HG03439 (cell line): ENCODE data around the gene LATS2.

Source experiments
- ATAC-seq: cut with Tn5 transposase; IDR thresholded peaks from one replicate; pipeline ENCODE4 v1.9.1; 2021; ENCODE audit warnings: mild to moderate bottlenecking, moderate library complexity; ENCODE audit not compliant: unreplicated experiment

LATS2 gene

DNA sequence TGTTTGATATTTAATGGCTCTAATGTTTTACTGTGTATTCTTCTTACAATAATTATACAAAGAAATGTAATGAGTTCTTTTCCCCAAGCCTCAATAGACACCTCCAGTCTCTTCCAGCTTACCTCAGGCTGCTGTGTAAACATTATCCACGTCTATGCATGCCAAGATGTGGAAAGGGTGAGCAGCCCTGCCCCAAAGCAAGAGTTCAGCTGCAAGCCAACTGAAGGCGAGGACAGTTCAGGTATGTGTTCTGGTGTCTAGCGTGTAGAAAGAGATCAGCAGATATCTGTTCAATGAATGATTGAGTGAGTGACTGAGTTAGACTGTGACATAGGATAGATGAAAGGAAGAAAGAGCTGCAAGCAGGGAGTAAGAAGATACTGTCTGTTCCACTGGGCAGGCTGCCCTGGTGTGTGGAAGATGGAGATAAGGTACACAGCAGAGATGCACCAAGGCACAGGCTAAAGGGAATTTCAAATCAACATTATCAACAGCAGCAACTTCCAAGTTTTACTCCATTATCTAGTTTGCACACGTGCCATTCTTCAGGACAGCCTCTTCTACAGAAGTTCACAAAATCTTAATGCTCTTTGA, 66.0 kb downstream of the LATS2 start:
- no peak for ATAC-seq

DNA sequence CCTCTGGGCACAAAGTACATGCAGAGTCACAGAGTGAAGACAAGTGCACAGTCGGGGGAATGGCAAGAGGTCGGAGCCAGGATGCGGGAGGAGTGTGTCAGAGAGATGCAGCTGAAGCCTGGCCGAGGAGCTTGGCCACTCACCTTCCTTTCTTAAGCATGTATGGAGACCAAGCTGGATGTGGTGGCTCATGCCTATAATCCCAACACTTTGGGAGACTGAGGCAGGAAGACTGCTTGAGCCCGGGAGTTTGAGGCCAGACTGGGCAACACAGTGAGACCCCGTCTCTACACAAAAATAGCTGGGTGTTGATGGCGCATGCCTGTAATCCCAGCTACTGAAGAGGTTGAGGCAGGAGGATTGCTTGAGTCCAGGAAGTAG, 67.0 kb downstream of the LATS2 start:
- no peak for ATAC-seq

DNA sequence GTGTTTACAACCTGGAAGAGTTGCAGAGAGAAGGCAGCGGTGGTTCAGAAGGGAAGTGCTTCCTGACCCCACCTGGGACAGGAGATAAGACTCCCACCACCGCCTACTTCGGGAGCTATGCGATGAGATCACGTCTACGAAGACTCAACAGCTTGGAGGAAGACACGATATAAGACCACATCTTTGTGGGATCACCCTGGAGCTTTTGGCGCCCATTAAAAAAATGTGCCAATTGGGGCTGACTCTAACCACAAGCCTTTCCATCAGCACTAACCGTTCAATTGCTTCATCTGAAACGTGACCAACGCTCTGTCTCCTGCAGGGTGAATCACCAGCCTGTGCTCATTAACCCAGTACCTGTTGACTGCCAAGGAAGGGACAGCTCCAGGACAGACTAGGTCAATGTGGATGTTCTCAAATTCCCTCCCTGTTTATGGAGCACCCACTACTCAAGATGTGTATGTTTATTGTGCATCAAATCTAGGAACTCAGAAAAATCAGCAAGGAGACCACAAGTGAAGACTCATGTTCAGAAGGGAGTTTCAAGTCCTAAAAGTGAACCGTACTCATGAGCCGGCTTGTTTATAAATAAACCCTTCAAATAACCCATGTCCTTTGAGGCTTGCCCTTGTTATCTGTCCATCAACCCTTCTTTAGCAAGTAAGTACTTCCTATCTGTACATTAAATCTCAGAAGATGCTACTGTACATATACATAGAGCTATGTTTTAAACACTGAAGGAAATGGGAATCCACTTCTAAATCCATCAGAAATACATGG, 67.5 kb downstream of the LATS2 start:
- ATAC-seq, result no peak

DNA sequence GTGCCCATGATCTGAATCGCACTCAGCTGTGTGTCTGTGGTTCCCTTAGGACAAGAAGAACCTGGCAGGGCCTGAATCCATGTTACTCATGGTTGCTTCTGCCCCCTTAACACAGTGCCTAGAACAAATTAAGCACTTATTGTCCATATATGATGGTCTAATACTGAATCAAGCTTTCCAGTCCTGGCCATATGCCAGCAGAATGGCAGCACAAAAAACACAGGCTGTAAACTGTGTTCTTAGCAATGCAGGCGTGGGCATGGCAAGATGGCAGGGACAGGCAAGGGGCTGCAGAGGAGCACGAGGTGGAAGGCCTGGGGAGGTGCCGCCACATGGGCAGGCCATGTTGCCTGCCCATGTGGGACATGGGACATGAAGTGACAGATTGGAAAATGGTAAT, 68.2 kb downstream of the LATS2 start:
- ATAC-seq, result no peak

DNA sequence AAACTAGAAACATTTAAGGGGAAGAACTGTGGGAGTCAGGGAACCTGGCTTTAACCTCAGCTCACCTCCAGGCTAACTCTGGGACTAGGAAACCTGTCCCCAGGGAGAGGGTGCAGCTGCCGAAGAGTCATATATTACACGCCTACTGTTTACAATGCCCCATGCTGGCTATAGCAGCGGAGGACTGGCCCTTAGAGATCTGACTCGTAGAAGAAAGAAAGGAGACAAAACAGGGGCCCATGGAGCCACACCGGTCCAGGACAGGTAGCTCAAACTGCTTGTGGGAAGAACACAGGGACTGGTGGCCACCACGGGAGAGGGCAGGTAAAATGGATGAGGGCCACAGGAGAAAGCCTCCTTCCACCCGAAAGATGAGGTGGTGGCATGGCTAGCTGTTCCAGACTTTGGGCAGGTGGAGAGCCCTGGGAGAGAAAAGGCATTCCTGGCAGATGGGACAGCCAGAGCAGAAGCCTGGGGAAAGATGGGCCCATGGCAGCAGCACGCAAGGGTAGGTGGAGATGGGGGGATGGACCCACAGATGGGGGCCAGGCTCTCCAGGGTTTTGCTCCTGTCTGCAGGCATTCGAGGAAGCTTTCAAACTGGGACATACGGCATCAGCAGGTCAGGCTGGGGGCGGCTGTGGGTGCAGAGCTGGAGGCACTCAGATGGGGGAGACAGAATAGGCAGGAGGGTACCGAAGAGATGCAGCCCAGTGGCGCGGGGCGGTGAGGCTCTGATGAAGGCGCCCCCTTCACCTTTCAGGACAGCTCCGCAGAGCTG, 69.5 kb downstream of the LATS2 start:
- no peak for ATAC-seq

DNA sequence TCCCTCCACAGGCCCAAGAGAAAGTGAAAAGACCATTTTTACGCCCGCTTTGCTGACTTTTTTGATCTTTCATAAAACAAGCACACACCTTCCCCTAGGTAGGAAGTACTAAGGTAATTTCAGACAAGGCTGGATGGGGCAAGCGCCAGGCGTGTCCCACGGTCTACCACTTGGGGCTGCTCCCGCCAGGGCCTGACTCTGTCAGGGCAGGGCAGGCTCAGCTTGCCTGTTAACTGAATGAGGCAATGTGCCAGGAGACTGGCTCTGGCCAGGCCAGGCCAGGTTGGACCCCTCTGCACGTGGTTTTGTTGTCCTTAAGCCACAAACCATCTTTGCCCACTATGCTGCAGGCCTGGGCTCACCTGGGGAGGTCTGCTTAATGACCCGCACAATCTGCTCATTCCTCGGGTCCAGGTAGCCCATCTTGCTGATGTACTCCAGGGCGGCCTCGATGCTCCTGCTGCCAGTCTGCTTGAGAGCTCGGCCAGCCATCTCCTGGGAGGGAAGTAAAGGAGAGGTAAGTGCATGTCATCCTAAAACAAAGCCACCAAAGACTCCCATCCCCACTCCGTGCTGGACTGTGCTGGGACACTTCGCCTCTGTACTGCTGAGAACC, 70.4 kb downstream of the LATS2 start:
- ATAC-seq, result no peak

DNA sequence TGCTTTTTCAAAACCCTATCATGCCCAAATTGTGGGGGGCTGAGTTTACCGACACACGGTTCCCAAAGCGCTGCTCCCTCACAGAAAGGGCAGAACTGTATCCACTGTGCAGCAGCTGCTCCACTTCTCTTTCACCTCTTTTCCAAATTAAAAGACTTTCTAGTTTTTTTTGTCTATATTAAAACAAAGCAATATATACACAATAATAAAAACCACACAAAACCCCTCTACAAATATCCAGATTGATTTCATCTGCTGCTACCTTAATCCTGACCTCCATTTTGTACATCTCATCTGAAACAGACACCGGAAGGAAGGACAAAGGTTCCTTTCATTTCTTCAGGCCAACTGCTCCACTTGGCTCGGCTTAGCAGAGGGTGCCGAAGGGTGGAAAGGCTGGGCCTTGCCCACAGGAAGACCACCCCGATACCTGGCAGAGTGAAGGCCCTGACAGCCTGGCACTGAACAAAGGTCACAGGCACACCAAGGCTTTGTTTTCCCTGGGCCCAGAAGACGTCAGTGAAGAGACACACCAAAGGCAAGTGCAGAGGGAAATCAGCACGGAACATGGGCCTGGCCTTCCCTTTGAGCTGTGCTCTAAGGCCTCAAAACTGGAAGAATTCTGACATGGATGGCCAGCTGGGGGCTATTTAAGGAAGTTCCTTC, 71.6 kb downstream of the LATS2 start:
- no peak for ATAC-seq

DNA sequence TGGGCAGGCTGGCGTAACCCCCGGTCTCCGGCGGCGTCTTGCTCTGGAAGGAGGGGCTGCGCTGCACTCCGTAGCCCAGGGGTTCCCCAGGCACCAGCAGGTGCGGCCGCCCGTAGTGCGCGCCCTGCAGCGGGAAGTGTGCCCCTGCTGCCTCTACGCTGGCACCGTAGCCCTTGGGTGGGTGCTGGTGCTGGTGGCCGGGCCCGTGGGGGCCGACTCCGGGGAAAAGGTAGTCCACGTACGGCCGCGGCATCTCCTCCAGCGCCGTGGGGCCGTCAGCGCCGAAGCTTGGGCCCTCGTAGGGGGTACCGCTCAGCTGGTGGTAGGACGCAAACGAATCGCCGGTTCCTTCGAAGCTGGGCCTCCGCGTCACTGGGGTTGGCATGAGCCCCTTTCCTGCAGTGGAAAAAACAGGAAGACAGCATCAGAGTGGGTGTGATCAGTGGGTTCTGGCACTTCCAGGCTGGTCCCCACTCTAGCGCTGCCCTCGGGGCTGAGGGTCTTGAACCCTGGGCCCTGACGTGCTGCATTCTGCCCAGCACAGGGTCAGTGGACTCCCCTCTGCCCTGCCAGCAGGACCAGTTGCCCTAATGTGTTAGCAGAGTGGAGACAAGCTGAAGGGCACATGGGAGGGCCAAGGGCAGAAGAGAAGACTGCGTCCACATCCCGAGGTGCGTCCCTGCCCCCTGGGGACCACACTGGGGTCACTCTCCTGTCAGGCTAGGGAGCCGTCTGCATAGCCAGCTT, 72.3 kb downstream of the LATS2 start:
- ATAC-seq, result no peak

DNA sequence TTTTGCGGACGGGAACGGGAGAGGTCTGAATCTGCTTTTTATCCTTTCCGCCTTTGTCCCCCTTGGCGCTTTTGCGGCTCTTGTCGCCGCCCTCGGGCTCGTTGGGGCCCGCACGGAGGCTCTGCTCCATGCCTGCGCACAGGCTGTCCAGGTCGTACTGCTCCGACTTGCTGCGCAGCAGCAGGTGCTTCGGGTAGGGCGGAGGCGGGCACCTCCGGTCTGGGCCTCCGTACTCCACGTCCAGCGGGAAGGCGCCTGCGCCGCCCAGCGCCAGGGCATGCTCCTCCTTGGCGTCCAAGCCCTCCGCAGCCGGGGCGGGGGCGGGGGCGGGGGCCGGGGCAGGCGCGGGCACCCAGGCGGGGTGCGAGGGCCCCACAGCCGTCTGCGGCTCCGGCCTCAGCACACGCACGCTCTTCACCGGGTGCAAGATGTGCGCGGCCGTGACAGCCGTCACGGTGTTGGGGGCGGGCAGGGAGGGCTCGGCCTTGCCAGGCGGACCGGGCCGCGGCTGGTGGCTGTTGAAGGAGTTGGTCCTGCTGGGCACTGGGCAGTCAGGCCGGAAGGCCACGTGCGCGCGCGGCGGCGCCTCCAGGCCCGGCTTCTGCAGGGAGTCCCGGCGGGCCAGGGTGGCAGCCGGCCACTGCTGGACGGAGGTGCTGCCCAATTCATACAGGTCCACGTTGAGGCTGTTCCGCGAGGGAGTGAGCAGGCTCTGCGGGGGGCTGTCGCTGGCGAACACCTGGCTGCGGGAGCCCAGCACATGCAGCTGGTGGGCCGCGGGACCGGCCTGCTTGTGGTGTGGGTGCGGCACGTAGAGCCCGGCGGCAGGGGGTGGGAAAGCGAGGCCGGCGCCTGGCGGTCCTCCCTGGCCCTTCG, 73.1 kb downstream of the LATS2 start:
- ATAC-seq, result no peak

DNA sequence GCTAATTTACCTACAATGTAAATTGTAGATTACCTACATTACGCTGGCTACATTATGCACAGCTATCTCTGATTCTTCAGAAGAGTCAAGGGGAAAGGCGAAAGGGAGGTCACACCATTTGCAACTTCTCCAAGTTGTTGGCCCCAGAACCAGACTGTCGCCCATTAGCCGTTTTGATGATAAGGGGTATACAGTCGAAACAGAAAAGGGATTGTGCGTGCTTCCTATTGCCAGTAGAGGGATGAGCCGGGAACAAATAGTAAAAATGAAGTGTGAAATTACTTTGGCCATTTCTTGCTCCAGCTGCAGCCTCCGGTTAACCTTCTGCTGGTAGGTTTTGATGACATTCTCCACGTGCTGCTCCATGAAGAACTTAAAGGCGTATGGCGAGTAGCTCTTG, 73.8 kb downstream of the LATS2 start:
- ATAC-seq, result no peak

DNA sequence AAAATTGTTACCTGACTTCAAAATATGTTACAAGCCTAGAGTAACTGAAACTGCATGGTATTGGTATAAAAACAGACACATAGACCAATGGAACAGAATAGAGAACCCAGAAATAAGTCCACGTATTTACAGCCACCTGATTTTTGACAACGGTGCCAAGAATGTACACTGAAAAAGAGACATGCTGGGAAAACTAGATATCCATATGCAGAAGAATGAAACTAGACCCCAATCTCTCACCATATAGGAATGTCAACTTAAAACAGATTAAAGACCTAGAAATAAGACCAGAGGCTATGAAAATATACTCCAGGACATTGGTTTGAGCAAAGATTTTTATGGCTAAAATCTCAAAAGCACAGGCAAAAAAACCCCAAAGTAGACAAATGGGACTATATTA, 76.5 kb downstream of the LATS2 start:
- no peak for ATAC-seq

DNA sequence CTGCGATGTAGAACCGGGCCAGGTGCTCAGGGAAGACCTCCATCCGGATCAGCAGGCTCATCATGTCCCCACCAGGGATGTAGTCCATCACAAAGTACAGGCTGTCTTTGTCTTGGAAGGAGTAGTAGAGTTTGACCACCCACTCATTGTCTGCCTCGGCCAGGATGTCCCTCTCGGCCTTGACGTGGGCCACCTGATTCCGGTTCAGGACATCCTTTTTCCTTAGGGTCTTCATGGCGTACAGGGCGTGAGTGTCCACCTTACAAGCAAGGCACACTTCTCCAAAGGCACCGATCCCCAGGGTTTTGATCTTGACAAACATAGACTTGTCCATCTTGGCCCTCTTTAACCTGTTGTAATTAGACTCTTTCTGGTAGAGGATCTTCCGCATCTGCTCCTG, 78.0 kb downstream of the LATS2 start:
- ATAC-seq, result no peak

DNA sequence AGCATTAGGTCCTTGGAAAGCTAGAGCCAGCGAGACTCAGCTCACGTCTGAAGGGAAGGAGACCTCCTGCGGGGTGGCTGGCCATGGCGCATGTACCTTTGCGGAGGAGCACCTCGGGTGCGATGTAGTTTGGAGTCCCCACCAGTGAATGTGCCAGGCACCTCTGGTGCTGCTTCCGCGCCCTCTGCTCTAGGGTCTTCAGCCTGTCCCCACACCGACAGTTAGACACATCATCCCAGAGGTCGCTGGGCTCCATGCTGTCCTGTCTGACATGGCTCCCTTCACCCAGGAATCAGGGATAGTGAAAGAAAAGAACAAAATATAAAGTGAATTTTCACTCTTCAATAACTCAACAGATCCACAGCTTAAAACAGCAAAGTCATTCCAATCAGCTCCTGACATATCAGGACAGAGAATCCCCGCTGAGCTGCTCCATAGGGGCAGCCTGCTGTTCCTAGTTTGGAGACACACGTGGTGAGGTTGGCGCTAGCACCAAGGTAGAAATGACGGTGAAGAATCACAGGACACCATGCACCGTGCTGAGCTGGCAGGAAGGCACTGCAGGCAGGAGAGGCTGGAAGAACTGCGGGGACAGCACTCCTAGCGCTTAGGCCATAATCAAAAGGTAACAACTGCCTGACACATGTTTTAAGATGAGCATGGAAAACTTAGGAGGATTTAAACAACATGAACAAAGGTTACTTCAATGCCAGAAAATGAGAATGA, 79.9 kb downstream of the LATS2 start:
- no peak for ATAC-seq

DNA sequence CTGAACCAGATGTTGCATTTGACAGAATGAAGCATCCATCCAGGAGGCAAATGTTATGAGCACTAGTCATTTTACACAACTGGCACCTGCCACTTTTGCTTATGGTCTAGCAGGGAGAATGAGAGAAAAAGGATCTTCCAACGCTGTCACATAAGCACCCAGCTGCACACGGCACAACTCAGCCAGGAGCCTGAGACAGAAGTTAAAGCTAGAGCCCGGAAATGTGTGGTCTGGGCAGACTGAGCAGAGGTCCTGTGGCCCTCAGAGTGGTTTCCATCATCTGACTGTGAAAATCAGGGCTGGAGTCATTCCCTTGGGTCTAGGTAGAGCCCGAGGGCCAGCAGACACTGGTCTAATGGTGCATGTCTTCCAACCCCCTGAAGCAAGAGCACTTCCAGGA, 80.5 kb downstream of the LATS2 start:
- no peak for ATAC-seq

DNA sequence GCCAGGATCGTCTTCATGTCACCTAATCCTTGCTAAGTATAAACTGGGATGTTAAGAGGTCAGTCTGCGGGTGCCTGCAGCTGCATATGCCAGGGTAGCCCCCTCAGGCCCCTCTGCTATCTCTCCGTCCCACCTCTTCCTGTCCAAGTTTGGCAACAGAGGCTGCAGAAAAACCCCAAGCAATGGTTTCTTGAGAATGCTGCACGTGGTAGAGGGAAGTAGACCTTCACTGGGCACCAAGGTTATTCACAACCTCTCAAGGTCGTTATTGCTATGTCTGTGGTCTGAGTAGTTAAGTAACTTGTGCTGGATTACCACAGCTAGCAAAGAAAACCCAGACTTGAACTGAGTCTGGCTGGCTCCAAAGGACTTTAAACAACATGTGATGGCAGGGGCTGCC, 81.0 kb downstream of the LATS2 start:
- ATAC-seq, result no peak

DNA sequence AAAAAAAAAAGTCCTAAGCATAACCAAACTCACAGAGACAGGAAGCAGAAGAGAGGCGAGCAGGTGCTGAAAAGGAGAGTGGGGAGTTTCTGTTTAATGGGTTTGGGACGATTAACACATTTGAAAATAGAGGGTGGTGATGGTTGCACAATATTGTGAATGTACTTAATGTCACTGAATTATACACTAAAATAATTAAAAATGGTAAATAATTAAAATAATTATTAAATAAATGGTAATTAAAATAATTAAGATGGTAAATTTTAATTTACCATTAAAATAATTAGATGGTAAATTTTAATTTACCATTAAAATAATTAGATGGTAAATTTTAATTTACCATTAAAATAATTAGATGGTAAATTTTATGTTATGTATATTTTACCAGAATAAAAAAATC, 84.0 kb downstream of the LATS2 start:
- ATAC-seq, result no peak

DNA sequence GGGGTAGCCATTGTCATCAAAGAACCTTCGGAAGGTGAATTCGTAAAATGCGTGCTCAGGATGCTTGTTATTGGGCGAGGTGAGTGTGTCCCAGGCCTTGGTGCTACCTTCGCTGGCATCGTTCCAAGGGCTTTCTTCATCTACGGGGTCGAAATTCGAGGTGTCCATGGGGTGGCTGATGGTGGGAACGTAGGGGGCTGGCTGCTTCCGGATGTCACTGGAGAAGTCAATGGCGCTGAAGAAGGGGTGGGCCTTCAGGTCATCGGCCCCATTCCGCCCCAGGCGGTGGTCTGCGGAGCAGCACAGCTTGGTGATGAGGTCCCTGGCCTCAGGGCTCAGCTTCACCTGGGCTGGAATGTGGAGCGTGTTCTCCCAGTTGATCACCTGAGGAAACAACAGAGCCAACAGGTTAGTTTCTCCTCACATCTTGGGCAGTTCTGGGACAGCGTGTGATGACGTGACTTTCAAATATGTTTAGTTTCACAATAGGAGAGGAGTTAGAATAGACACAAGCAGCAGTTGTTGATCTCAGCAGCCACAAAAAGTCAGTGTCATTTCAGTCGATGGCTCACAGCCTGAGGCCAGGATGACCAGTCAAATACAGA, 86.3 kb downstream of the LATS2 start:
- no peak for ATAC-seq

DNA sequence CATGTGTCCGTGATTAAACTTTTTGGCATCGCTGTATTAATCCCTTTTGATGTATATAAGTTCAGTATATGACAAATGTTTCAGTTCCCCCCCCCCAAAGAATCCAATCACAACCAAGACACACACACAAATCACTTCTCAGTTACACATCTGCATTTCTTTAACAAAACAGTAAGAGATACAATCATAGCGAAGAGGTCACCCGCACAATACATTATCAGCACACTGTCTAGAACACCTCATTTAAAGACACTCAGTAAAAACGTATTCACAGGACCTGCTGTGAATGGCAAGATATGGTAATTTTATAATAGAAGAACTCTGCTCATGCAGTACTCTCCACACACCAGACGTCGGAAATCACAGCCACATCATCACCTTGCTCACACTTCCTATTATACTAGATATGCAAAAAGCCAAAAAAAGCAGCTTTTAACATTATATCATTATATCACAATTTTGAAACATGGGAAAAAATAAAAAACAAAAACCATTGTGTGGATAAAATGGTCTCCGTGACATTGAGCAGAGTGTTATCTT, 87.4 kb downstream of the LATS2 start:
- no peak for ATAC-seq
